Activated B cell treated with CpG ODN at 0.5 μM for 24 hours (primary cell): Measurements from ENCODE around the gene SEC31B. TPM values are rescaled to one million over a fixed set of nuclear protein-coding genes. Genes with fewer than 3 reads are reported as not detected.

ENCODE experiments used
- ATAC-seq: fragments of 200-7000 bp; cut with Tn5 transposase; one replicate; pipeline ENCODE4 v1.10.0; 2021; ENCODE audit warnings: low read depth, mild to moderate bottlenecking, moderate library complexity
- CTCF ChIA-PET: fragments of 350-600 bp; sonication (Branson Sonifier 250); formaldehyde crosslinking; loops from one replicate; lab custom pipeline; 2021; ENCODE audit warnings: antibody characterized with exemption; lab: Charles Lee
- POLR2A ChIA-PET: fragments of 350-600 bp; sonication (Branson Sonifier 250); formaldehyde crosslinking; loops from one replicate; lab custom pipeline; 2021; ENCODE audit warnings: antibody characterized with exemption; lab: Charles Lee
- DNase-seq: peaks from one replicate; pipeline ENCODE4 v3.0.0; 2022
- H3K27ac Mint-ChIP-seq: one replicate; pipeline ENCODE4 v1.8.0; 2020; ENCODE audit warnings: mixed read lengths
- H3K27me3 Mint-ChIP-seq: one replicate; pipeline ENCODE4 v1.8.0; 2021; ENCODE audit warnings: mixed read lengths
- H3K36me3 Mint-ChIP-seq: one replicate; pipeline ENCODE4 v1.8.0; 2021; ENCODE audit warnings: low read depth, mixed read lengths
- H3K4me1 Mint-ChIP-seq: one replicate; pipeline ENCODE4 v1.8.0; 2021; ENCODE audit warnings: mixed read lengths
- H3K4me3 Mint-ChIP-seq: one replicate; pipeline ENCODE4 v1.8.0; 2020; ENCODE audit warnings: mild to moderate bottlenecking, mixed read lengths
- H3K9me3 Mint-ChIP-seq: one replicate; pipeline ENCODE4 v1.8.0; 2020; ENCODE audit warnings: mixed read lengths
- intact Hi-C: fragments of 100-400 bp; cut with micrococcal nuclease; formaldehyde crosslinking; loops from one replicate; pipeline ENCODE4 v1.15.1; 2024
- total RNA-seq: library from RNA; stranded (reverse); gene quantifications from 2 replicates; pipeline ENCODE4 v1.2.3, GENCODE V29; 2022
- TF ChIP-seq, protein P1 (sequence below): fragments of 200-600 bp; IDR thresholded peaks from one replicate; pipeline ENCODE4 v1.8.0; 2022; ENCODE audit warnings: antibody characterized with exemption, mild to moderate bottlenecking

The SEC31B gene
- total RNA-seq, 1 donor from 2014 or later = 21.6 TPM

GRCh38 chr10:100438674-100439315, 80.9 kb downstream of the SEC31B start:
- H3K27ac Mint-ChIP-seq = no peak overlapping the region
- H3K4me1 Mint-ChIP-seq = no peaks in the 10 kb centered on the region
- peaks cover 11% of the 10 kb centered on the region for H3K27me3 Mint-ChIP-seq
- no peaks in the 10 kb centered on the region for H3K9me3 Mint-ChIP-seq
- POLR2A ChIA-PET = no interaction called here
- CTCF ChIA-PET = interaction anchor here (0.6 to 1.7 kb wide), 4 partner anchors 9 to 135 kb away, joined by 3 to 4 read pairs (median 4); no protein-coding TSS in a partner anchor
- H3K36me3 Mint-ChIP-seq = no peaks in the 10 kb centered on the region
- no peak for DNase-seq
- intact Hi-C loops = loop anchor here (10.0 kb wide), 1 partner anchor 306 kb away; the partner anchor contains the start of gene PAX2
- TF ChIP-seq, protein P1, sequence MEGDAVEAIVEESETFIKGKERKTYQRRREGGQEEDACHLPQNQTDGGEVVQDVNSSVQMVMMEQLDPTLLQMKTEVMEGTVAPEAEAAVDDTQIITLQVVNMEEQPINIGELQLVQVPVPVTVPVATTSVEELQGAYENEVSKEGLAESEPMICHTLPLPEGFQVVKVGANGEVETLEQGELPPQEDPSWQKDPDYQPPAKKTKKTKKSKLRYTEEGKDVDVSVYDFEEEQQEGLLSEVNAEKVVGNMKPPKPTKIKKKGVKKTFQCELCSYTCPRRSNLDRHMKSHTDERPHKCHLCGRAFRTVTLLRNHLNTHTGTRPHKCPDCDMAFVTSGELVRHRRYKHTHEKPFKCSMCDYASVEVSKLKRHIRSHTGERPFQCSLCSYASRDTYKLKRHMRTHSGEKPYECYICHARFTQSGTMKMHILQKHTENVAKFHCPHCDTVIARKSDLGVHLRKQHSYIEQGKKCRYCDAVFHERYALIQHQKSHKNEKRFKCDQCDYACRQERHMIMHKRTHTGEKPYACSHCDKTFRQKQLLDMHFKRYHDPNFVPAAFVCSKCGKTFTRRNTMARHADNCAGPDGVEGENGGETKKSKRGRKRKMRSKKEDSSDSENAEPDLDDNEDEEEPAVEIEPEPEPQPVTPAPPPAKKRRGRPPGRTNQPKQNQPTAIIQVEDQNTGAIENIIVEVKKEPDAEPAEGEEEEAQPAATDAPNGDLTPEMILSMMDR = no peak
- no peak overlapping the region for H3K4me3 Mint-ChIP-seq
- no peak for ATAC-seq

Other genes starting within 250 kb of the SEC31B start
- gene BLOC1S2, start 233.2 kb downstream of the SEC31B start, total RNA-seq = 47.7 and 52.3 TPM in 2 replicates
- gene PKD2L1, start 189.6 kb downstream of the SEC31B start, total RNA-seq = not detected in 2 replicates
- 24.9 and 26.0 TPM in 2 replicates for gene SCD, start 172.6 kb downstream of the SEC31B start, total RNA-seq
- gene WNT8B, start 56.9 kb downstream of the SEC31B start, total RNA-seq = not detected in 2 replicates
- 191 and 205 TPM in 2 replicates for gene NDUFB8, start 10.0 kb upstream of the SEC31B start, total RNA-seq
- 55.8 and 59.9 TPM in 2 replicates for gene HIF1AN, start 16.1 kb upstream of the SEC31B start, total RNA-seq
- gene PAX2, start 225.7 kb upstream of the SEC31B start, total RNA-seq = not detected in 2 replicates